B cell (primary cell): Measurements from ENCODE around the gene STPG4. TPM values are rescaled to one million over a fixed set of nuclear protein-coding genes. Genes with fewer than 3 reads are reported as not detected.

Experiments
- ATAC-seq: fragments of 200-7000 bp; cut with Tn5 transposase; one replicate; pipeline ENCODE4 v1.10.0; 2021; ENCODE audit warnings: low read depth, mild to moderate bottlenecking, moderate number of reproducible peaks, moderate library complexity
- CTCF ChIA-PET: fragments of 350-600 bp; sonication (Branson Sonifier 250); formaldehyde crosslinking; loops from one replicate; lab custom pipeline; 2021; ENCODE audit warnings: antibody characterized with exemption, inconsistent platforms; lab: Charles Lee
- POLR2A ChIA-PET: fragments of 350-600 bp; sonication (Branson Sonifier 250); formaldehyde crosslinking; loops from one replicate; lab custom pipeline; 2021; ENCODE audit warnings: antibody characterized with exemption; lab: Charles Lee
- DNase-seq: peaks from one replicate; pipeline ENCODE4 v3.0.0; 2013
- H2AFZ ChIP-seq: 2 replicates; pipeline ENCODE4 v1.6.1; 2012; ENCODE audit warnings: mild to moderate bottlenecking, low read depth, low read length; ENCODE audit not compliant: insufficient read depth, poor library complexity, severe bottlenecking
- H3K27ac ChIP-seq, 2 donors: 1 replicate in 1 of 2; 2 replicates in 1 of 2; pipeline ENCODE4 v1.5.1; 2012 to 2013; ENCODE audit warnings: low read length in 2 of 2, mild to moderate bottlenecking in 2 of 2, moderate library complexity in 1 of 2
- H3K27me3 ChIP-seq, 4 experiments: fragments of 200-600 bp in 1 of 4; sonication (generic) in 1 of 4; replicated peaks in 1 of 4; 1 replicate in 2 of 4; 2 replicates in 2 of 4; pipeline versions ENCODE4 v1.6.1 to v1.7.0; 2013 to 2016; ENCODE audit warnings: low read length in 3 of 4, mild to moderate bottlenecking in 2 of 4, mixed read lengths in 1 of 4, moderate library complexity in 1 of 4; ENCODE audit not compliant: insufficient read depth in 4 of 4, control insufficient read depth in 3 of 4; ENCODE audit errors: control extremely low read depth in 1 of 4
- H3K36me3 ChIP-seq, 2 experiments: replicated peaks in 1 of 2; 1 replicate in 1 of 2; 2 replicates in 1 of 2; pipeline versions ENCODE4 v1.6.1 to v1.7.1; 2013; ENCODE audit warnings: low read length in 1 of 2; ENCODE audit not compliant: insufficient read depth in 2 of 2, control insufficient read depth in 1 of 2; ENCODE audit errors: control extremely low read depth in 1 of 2, extremely low read depth in 1 of 2
- H3K4me1 ChIP-seq, 2 donors: fragments of 200-600 bp in 1 of 2; sonication (generic) in 1 of 2; 1 replicate in 1 of 2; 2 replicates in 1 of 2; pipeline versions ENCODE4 v1.5.1 to v1.6.1; 2013 to 2017; ENCODE audit warnings: low read length in 2 of 2; ENCODE audit not compliant: control insufficient read depth in 2 of 2, insufficient read depth in 2 of 2
- H3K4me2 ChIP-seq: replicated peaks from 2 replicates; pipeline ENCODE3; 2012; ENCODE audit warnings: mild to moderate bottlenecking, low read depth, low read length; ENCODE audit not compliant: poor library complexity, severe bottlenecking
- H3K4me3 ChIP-seq, 5 experiments: fragments of 200-600 bp in 1 of 5; sonication (generic) in 1 of 5; 1 replicate in 3 of 5; 2 replicates in 2 of 5; pipeline versions ENCODE4 v1.5.1 to v1.7.0; 2011 to 2016; ENCODE audit warnings: low read length in 4 of 5, mild to moderate bottlenecking in 4 of 5, low read depth in 2 of 5, control low read depth in 1 of 5, moderate library complexity in 1 of 5; ENCODE audit not compliant: insufficient read depth in 1 of 5; ENCODE audit errors: control extremely low read depth in 1 of 5, extremely low read depth in 1 of 5
- H3K79me2 ChIP-seq: fragments of 200-600 bp; sonication (generic); one replicate; pipeline ENCODE4 v1.6.0; 2016; ENCODE audit warnings: low read length; ENCODE audit not compliant: control insufficient read depth, insufficient read depth
- H3K9ac ChIP-seq: fragments of 200-600 bp; sonication (generic); 2 replicates; pipeline ENCODE4 v1.6.1; 2017; ENCODE audit warnings: mild to moderate bottlenecking, low read length, moderate library complexity
- H3K9me3 ChIP-seq, 3 donors: one replicate each; pipeline versions ENCODE4 v1.6.1 to v1.7.1; 2013; ENCODE audit warnings: low read length in 2 of 3; ENCODE audit not compliant: control insufficient read depth in 2 of 3, insufficient read depth in 1 of 3; ENCODE audit errors: control extremely low read depth in 1 of 3
- H4K20me1 ChIP-seq: 2 replicates; pipeline ENCODE4 v1.6.0; 2012; ENCODE audit warnings: mild to moderate bottlenecking, low read length; ENCODE audit not compliant: insufficient read depth, control insufficient read depth, poor library complexity, severe bottlenecking
- H3K27ac Mint-ChIP-seq: one replicate; pipeline ENCODE4 v1.8.0; 2021; ENCODE audit warnings: mixed read lengths
- H3K27me3 Mint-ChIP-seq: one replicate; pipeline ENCODE4 v1.8.0; 2021; ENCODE audit warnings: mixed read lengths
- H3K4me1 Mint-ChIP-seq: one replicate; pipeline ENCODE4 v1.8.0; 2021; ENCODE audit warnings: mixed read lengths
- H3K4me3 Mint-ChIP-seq: one replicate; pipeline ENCODE4 v1.8.0; 2021; ENCODE audit warnings: mixed read lengths
- H3K9me3 Mint-ChIP-seq: one replicate; pipeline ENCODE4 v1.8.0; 2022; ENCODE audit warnings: mixed read lengths; ENCODE audit not compliant: insufficient read depth
- CTCF ChIP-seq: fragments of 200-600 bp; IDR thresholded peaks from one replicate; pipeline ENCODE4 v1.8.0; 2022; ENCODE audit warnings: antibody characterized with exemption, mild to moderate bottlenecking
- EZH2 ChIP-seq: IDR thresholded peaks from 2 replicates; pipeline ENCODE4 v1.6.1; 2012; ENCODE audit warnings: borderline replicate concordance, low read depth, mild to moderate bottlenecking, moderate library complexity, low read length; ENCODE audit not compliant: insufficient read depth, poor library complexity, severe bottlenecking
- WGBS: methylation state at CpG from one replicate; pipeline ENCODE4 v1.1.5; 2013; ENCODE audit warnings: missing lambda C conversion rate; ENCODE audit not compliant: insufficient coverage; 5-methylcytosine and 5-hydroxymethylcytosine counted together
- intact Hi-C: fragments of 100-400 bp; cut with micrococcal nuclease; formaldehyde crosslinking; loops from one replicate; pipeline ENCODE4 v1.10.0; 2022
- polyA plus RNA-seq: library from polyadenylated mRNA; depleted of rRNA; stranded (reverse); fragments of >200 nt; gene quantifications from 2 replicates; pipeline ENCODE4 v1.2.3, GENCODE V29; 2012
- total RNA-seq, 2 donors: library from RNA; stranded (reverse); fragments of 120-200 nt in 1 of 2; gene quantifications; 1 replicate in 1 of 2; 2 replicates in 1 of 2; pipeline versions ENCODE4 v1.2.3 to v1.2.4, GENCODE V29; 2013 to 2022

STPG4 gene
- total and polyA plus RNA-seq, 2 donors (not counting 1 experiment from before 2014, with no cell fraction given) = 0.31 to 0.79 TPM

DNA sequence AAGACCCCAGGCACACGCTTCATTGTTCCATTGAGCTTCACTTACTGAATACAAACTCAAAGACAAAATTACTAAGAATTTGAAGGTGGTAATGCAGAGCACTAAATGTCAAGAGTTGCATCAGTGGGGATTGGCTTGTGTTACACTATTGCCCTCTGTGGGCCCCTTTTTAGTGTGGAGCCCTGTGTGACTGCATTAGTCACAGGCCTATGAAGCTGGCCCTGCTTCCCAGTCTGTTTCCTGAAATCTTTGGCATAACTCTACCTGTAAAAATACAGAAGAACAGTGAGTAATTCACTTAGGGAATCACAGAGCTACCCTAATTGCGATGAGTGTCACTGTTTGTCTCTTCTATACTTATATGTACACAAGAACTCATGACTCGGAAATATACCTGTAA, 40.0 kb upstream of the STPG4 start:
- no peak overlapping the region for H2AFZ ChIP-seq
- no peak overlapping the region for H3K4me3 ChIP-seq
- H3K36me3 ChIP-seq = no peaks in the 10 kb centered on the region
- WGBS = no CpG with 5 or more reads among the region's 3 CpGs
- no peak overlapping the region for H3K4me2 ChIP-seq
- Mint-ChIP-seq H3K9me3 (no peaks in the 10 kb centered on the region), H3K4me1 (no peaks in the 10 kb centered on the region), H3K27ac (no peak overlapping the region), H3K27me3 (peaks cover 12% of the 10 kb centered on the region), H3K4me3 (no peak overlapping the region)
- DNase-seq (no peak), ATAC-seq (no peak)
- H3K4me1 ChIP-seq = no peaks in the 10 kb centered on the region
- TF ChIP-seq EZH2 = no peak
- TF ChIP-seq CTCF = no peak
- H4K20me1 ChIP-seq = no peaks in the 10 kb centered on the region
- no peaks in the 10 kb centered on the region for H3K79me2 ChIP-seq
- no peak overlapping the region for H3K27ac ChIP-seq
- no peak overlapping the region for H3K9ac ChIP-seq
- POLR2A ChIA-PET = no interaction called here
- peaks cover 0 to 3% (median 0%) of the 10 kb centered on the region in 4 experiments for H3K27me3 ChIP-seq
- intact Hi-C loops = no loop called here
- no peaks in the 10 kb centered on the region for H3K9me3 ChIP-seq
- CTCF ChIA-PET = interaction anchor here (0.6 to 1.1 kb wide), 2 partner anchors 23 to 210 kb away, joined by 3 to 6 read pairs; no protein-coding TSS in a partner anchor

GRCh38 chr2:47194410-47194809, 39.3 kb upstream of the STPG4 start:
- H3K27ac Mint-ChIP-seq = no peak overlapping the region
- CTCF ChIA-PET = interaction anchor here (0.6 kb wide), 1 partner anchor 24 kb away, joined by 6 read pairs; no protein-coding TSS in a partner anchor

More at GRCh38 chr2:47194410-47194809, 39.3 kb upstream of the STPG4 start:
- Histone ChIP-seq H3K4me2 (no peak overlapping the region), H3K79me2 (no peaks in the 10 kb centered on the region), H3K4me3 (no peak overlapping the region), H3K27me3 (peaks cover 0 to 3% (median 0%) of the 10 kb centered on the region in 4 experiments), H2AFZ (no peak overlapping the region), H3K4me1 (no peaks in the 10 kb centered on the region), H3K36me3 (no peaks in the 10 kb centered on the region), H4K20me1 (no peaks in the 10 kb centered on the region), H3K9ac (no peak overlapping the region), H3K9me3 (no peaks in the 10 kb centered on the region), H3K27ac (no peak overlapping the region)
- Mint-ChIP-seq H3K4me1 (no peaks in the 10 kb centered on the region), H3K4me3 (no peak overlapping the region), H3K9me3 (no peaks in the 10 kb centered on the region), H3K27me3 (peaks cover 12% of the 10 kb centered on the region)
- no peak for ATAC-seq
- DNase-seq = no peak
- TF ChIP-seq EZH2 = no peak
- no peak for TF ChIP-seq CTCF
- POLR2A ChIA-PET = no interaction called here
- intact Hi-C loops = no loop called here
